ENCODE measurements around the gene RNF14. TPM values are rescaled to one million over a fixed set of nuclear protein-coding genes. Genes with fewer than 3 reads are reported as not detected.
"Not testable (repeated sequence)": the region's sequence is repeated elsewhere in the genome, so short reads cannot be mapped to it uniquely, and the experiment has no call there.

Gene RNF14
- total and polyA plus RNA-seq, 12 donors = 21.6 to 185 (median 83.6) TPM

- Histone ChIP-seq H3K27ac (no peak overlapping the region), H3K36me3 (replicated peaks in 1 of 2) (no peaks in the 10 kb centered on the region), H3K9me3 (replicated peaks in 1 of 3) (no peaks in the 10 kb centered on the region), H3K4me1 (replicated peaks in 1 of 2) (peaks cover 0 to 7% of the 10 kb centered on the region in 2 donors), H3K27me3 (no peaks in the 10 kb centered on the region), H3K4me3 (no peak overlapping the region)
- peak in 1 of 7 donors; percentile 54 for DNase-seq
- intact Hi-C loops (cut with DNase I) = no loop called here
- TF ChIP-seq CTCF (IDR thresholded peaks at IDR 0.05) = no peak
These were observed 66.1 kb downstream of the RNF14 start for GRCh38 chr5:142034994-142035393.

DNA sequence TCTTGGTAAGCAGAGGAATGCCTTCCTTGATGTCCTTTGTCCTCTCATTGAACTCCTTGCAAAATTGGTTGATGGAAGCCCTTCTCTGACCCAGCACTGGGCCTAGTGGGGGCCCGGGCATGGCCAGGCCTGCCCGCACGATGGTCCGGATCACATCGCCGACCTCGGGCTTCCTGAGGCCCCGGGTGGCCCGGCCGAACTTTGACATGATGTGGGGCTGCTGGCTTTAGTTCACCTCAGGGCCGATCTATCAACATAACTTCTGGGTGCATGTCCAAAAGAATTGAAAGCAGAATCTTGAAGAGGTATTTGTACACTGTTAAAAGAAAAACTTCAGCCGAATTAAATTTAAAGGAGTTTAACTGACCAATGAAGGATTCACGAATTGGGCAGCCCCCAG, 68.0 kb downstream of the RNF14 start:
- H3K27ac ChIP-seq = no peak overlapping the region
- TF ChIP-seq CTCF (IDR thresholded peaks at IDR 0.05) = no peak
- TF ChIP-seq POLR2A (IDR thresholded peaks at IDR 0.05) = no peak
- peak in 1 of 7 donors; percentile 18 for DNase-seq
- WGBS, 4 donors = 86 to 91% (median 88%) methylated on average over 13 of the region's 13 CpGs
- no peaks in the 10 kb centered on the region for H3K27me3 ChIP-seq
- H3K9me3 ChIP-seq (replicated peaks in 1 of 3) = no peaks in the 10 kb centered on the region
- no peaks in the 10 kb centered on the region for H3K36me3 ChIP-seq (replicated peaks in 1 of 2)
- no peak overlapping the region for H3K4me3 ChIP-seq
- intact Hi-C loops (cut with DNase I) = no loop called here
- H3K4me1 ChIP-seq (replicated peaks in 1 of 2) = peaks cover 0 to 7% of the 10 kb centered on the region in 2 donors

- H3K4me1 ChIP-seq (replicated peaks in 1 of 2); intact Hi-C loops (cut with DNase I): not testable (repeated sequence)
These were observed 68.7 kb downstream of the RNF14 start for GRCh38 chr5:142037599-142037998.

GRCh38 chr5:142038735-142039134, 69.8 kb downstream of the RNF14 start:
- Histone ChIP-seq H3K36me3 (replicated peaks in 1 of 2) (no peaks in the 10 kb centered on the region), H3K27ac (no peak overlapping the region), H3K4me1 (replicated peaks in 1 of 2) (peaks cover 0 to 7% of the 10 kb centered on the region in 2 donors), H3K27me3 (no peaks in the 10 kb centered on the region), H3K9me3 (replicated peaks in 1 of 3) (no peaks in the 10 kb centered on the region), H3K4me3 (no peak overlapping the region)
- no peak for DNase-seq
- WGBS, 4 donors = 99 to 100% (median 100%) methylated on average over 2 of the region's 2 CpGs
- intact Hi-C loops (cut with DNase I) = no loop called here
- no peak for TF ChIP-seq POLR2A (IDR thresholded peaks at IDR 0.05)
- no peak for TF ChIP-seq CTCF (IDR thresholded peaks at IDR 0.05)

More at GRCh38 chr5:142037599-142037998, 68.7 kb downstream of the RNF14 start:
- not testable (repeated sequence) for H3K36me3 ChIP-seq (replicated peaks in 1 of 2); H3K27ac ChIP-seq; H3K9me3 ChIP-seq (replicated peaks in 1 of 3); DNase-seq; H3K4me3 ChIP-seq; H3K27me3 ChIP-seq
- 86 to 96% (median 93%) methylated on average over 3 of the region's 3 CpGs for WGBS, 4 donors

Other genes starting within 250 kb of the RNF14 start
- gene PCDH1, start 90.7 kb upstream of the RNF14 start, total RNA-seq = 10 to 100 TPM in 4 of 9 donors, 1 to 10 TPM in 5; 3.7 to 16.8 (median 8.9) TPM
- gene PCDH1, start 90.7 kb upstream of the RNF14 start, polyA plus RNA-seq = 1 to 10 TPM; 4.6 to 6.1 (median 5.5) TPM
- gene DELE1, start 45.2 kb upstream of the RNF14 start, total RNA-seq = 100 to 1,000 TPM; 102 to 162 (median 115) TPM
- 10 to 100 TPM; 65.2 to 73.2 (median 70.8) TPM for gene DELE1, start 45.2 kb upstream of the RNF14 start, polyA plus RNA-seq
- 10 to 100 TPM in 6 of 9 donors, 1 to 10 TPM in 3; 7.3 to 18.4 (median 15.9) TPM for gene PCDH12, start 10.9 kb upstream of the RNF14 start, total RNA-seq
- gene PCDH12, start 10.9 kb upstream of the RNF14 start, polyA plus RNA-seq = 1 to 10 TPM; 3.3 to 4.5 (median 4.0) TPM
- 10 to 100 TPM; 23.3 to 92.5 (median 61.4) TPM for gene GNPDA1, start 43.9 kb downstream of the RNF14 start, total RNA-seq
- gene GNPDA1, start 43.9 kb downstream of the RNF14 start, polyA plus RNA-seq = 10 to 100 TPM; 28.5 to 92.8 (median 40.5) TPM
- gene NDFIP1, start 139.7 kb downstream of the RNF14 start, total RNA-seq = 100 to 1,000 TPM in 3 of 9 donors, 10 to 100 TPM in 6; 70.6 to 313 (median 89.4) TPM
- gene NDFIP1, start 139.7 kb downstream of the RNF14 start, polyA plus RNA-seq = 100 to 1,000 TPM in 1 of 3 donors, 10 to 100 TPM in 2; 26.7 to 121 (median 31.5) TPM